Breast epithelium (tissue), 4 donors: ENCODE data around the gene SGTA. TPM values are rescaled to one million over a fixed set of nuclear protein-coding genes. Genes with fewer than 3 reads are reported as not detected.

Experiments used
- DNase-seq, 2 donors: peaks; one replicate each; pipeline ENCODE4 v3.0.0-alpha.2; 2019; ENCODE audit warnings: low spot score in 2 of 2
- H3K27ac ChIP-seq, 2 donors: fragments of 200-600 bp; sonication (generic) in 1 of 2; one replicate each; pipeline ENCODE4 v1.5.1; 2016 to 2019; ENCODE audit warnings: mild to moderate bottlenecking in 1 of 2
- H3K27me3 ChIP-seq, 2 donors: fragments of 200-600 bp; sonication (generic) in 1 of 2; one replicate each; pipeline versions ENCODE4 v1.5.1 to v1.6.0; 2017 to 2019; ENCODE audit warnings: control low read depth in 1 of 2, mild to moderate bottlenecking in 1 of 2
- H3K36me3 ChIP-seq: fragments of 200-600 bp; one replicate; pipeline ENCODE4 v1.5.1; 2019
- H3K4me1 ChIP-seq, 2 donors: fragments of 200-600 bp; sonication (generic); one replicate each; pipeline ENCODE4 v1.5.1; 2016 to 2019; ENCODE audit warnings: control low read depth in 1 of 2
- H3K4me3 ChIP-seq, 3 donors: fragments of 200-600 bp; sonication (generic); 1 replicate in 2 of 3; 2 replicates in 1 of 3; pipeline ENCODE4 v1.5.1; 2016 to 2019; ENCODE audit warnings: mild to moderate bottlenecking in 3 of 3, moderate library complexity in 2 of 3
- H3K9me3 ChIP-seq, 2 donors: fragments of 200-600 bp; sonication (generic) in 1 of 2; one replicate each; pipeline ENCODE4 v1.5.1; 2016 to 2019; ENCODE audit warnings: control low read depth in 1 of 2
- CTCF ChIP-seq, 3 donors: fragments of 450-650 bp; IDR thresholded peaks; one replicate each; pipeline ENCODE4 v1.5.1; 2016 to 2017; ENCODE audit warnings: antibody characterized with exemption in 3 of 3, mild to moderate bottlenecking in 3 of 3, moderate library complexity in 3 of 3
- POLR2A ChIP-seq: fragments of 450-650 bp; IDR thresholded peaks from one replicate; pipeline ENCODE4 v1.6.1; 2016; ENCODE audit warnings: antibody characterized with exemption, mild to moderate bottlenecking, moderate library complexity
- POLR2AphosphoS5 ChIP-seq, 3 donors: sonication (generic); formaldehyde crosslinking; IDR thresholded peaks; one replicate each; pipeline ENCODE4 v1.6.1; 2017; ENCODE audit warnings: antibody characterized with exemption in 3 of 3
- intact Hi-C: fragments of 100-400 bp; cut with DNase I; formaldehyde crosslinking; loops from one replicate; pipeline ENCODE4 v1.15.1; 2023; ENCODE audit warnings: low total_unique reads
- total RNA-seq, 3 donors: library from RNA; depleted of rRNA; stranded (reverse); fragments of >200 nt; gene quantifications; one replicate each; pipeline ENCODE4 v1.1.0, GENCODE V29; 2016

The SGTA gene
- total RNA-seq, 3 donors from 2014 or later: 40.3 to 45.2 (median 42.1) TPM

GRCh38 chr19:2791876-2792275 lies 8.8 kb upstream of the SGTA start:
- intact Hi-C loops: no loop called here
- no peak overlapping the region for H3K4me3 ChIP-seq
- no peak for TF ChIP-seq CTCF (IDR thresholded peaks at IDR 0.05)
- no peaks in the 10 kb centered on the region for H3K9me3 ChIP-seq
- H3K36me3 ChIP-seq: no peaks in the 10 kb centered on the region
- H3K27me3 ChIP-seq: no peaks in the 10 kb centered on the region
- H3K27ac ChIP-seq: no peak overlapping the region
- DNase-seq: no peak
- no peaks in the 10 kb centered on the region for H3K4me1 ChIP-seq

- Histone ChIP-seq H3K27ac (no peak overlapping the region), H3K27me3 (no peaks in the 10 kb centered on the region), H3K9me3 (no peaks in the 10 kb centered on the region), H3K4me3 (no peak overlapping the region), H3K4me1 (peaks cover under 1% of the 10 kb centered on the region in 2 donors), H3K36me3 (no peaks in the 10 kb centered on the region)
- TF ChIP-seq CTCF (IDR thresholded peaks at IDR 0.05): no peak
- TF ChIP-seq POLR2A: no peak
- no peak for TF ChIP-seq POLR2AphosphoS5 (IDR thresholded peaks at IDR 0.05)
- no peak for DNase-seq
- intact Hi-C loops: no loop called here
These were observed 8.4 kb upstream of the SGTA start for GRCh38 chr19:2791440-2791839.

- no peak for DNase-seq
- H3K27me3 ChIP-seq: no peaks in the 10 kb centered on the region
- H3K36me3 ChIP-seq: no peaks in the 10 kb centered on the region
- no peaks in the 10 kb centered on the region for H3K9me3 ChIP-seq
- no peak overlapping the region for H3K27ac ChIP-seq
- TF ChIP-seq POLR2AphosphoS5 (IDR thresholded peaks at IDR 0.05) (no peak), POLR2A (no peak), CTCF (IDR thresholded peaks at IDR 0.05) (no peak)
- H3K4me3 ChIP-seq: no peak overlapping the region
- H3K4me1 ChIP-seq: peaks cover 5 to 6% of the 10 kb centered on the region in 2 donors
- intact Hi-C loops: no loop called here
These were observed 7.6 kb upstream of the SGTA start for GRCh38 chr19:2790557-2791271.

DNA sequence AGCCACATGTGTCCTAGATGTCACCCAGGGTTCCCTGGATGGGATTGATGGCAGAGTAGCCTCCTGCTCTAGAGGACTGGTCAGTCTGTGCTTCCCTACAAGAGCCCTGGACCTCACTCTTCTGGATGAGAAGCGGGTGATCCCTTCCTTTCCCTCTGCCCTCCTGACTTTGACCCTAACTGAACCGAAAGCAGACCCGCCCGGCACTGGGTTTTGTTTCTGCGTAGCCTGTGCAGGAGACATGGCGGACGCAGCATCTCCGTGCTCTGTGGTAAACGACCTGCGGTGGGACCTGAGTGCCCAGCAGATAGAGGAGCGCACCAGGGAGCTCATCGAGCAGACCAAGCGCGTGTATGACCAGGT lies 7.1 kb upstream of the SGTA start:
- DNase-seq: no peak
- Histone ChIP-seq H3K4me1 (peaks cover 5 to 6% of the 10 kb centered on the region in 2 donors), H3K27ac (no peak overlapping the region), H3K27me3 (no peaks in the 10 kb centered on the region), H3K4me3 (no peak overlapping the region), H3K36me3 (no peaks in the 10 kb centered on the region), H3K9me3 (no peaks in the 10 kb centered on the region)
- intact Hi-C loops: no loop called here
- TF ChIP-seq POLR2AphosphoS5 (IDR thresholded peaks at IDR 0.05): no peak
- no peak for TF ChIP-seq CTCF (IDR thresholded peaks at IDR 0.05)
- TF ChIP-seq POLR2A: no peak

GRCh38 chr19:2788237-2788636 lies 5.2 kb upstream of the SGTA start:
- intact Hi-C loops: no loop called here
- H3K4me3 ChIP-seq: no peak overlapping the region
- no peak overlapping the region for H3K27ac ChIP-seq
- peaks cover 5 to 6% of the 10 kb centered on the region in 2 donors for H3K4me1 ChIP-seq
- no peaks in the 10 kb centered on the region for H3K9me3 ChIP-seq
- H3K36me3 ChIP-seq: no peaks in the 10 kb centered on the region
- no peaks in the 10 kb centered on the region for H3K27me3 ChIP-seq
- no peak for DNase-seq
- TF ChIP-seq POLR2AphosphoS5 (IDR thresholded peaks at IDR 0.05): no peak
- no peak for TF ChIP-seq POLR2A
- no peak for TF ChIP-seq CTCF (IDR thresholded peaks at IDR 0.05)
